PC-3 (cell line): ENCODE results near the gene ASIP.
"Not testable (repeated sequence)": the region's sequence is repeated elsewhere in the genome, so short reads cannot be mapped to it uniquely, and the experiment has no call there.

Experiments
- CTCF ChIP-seq: fragments of 300-600 bp; sonication (generic); conservative IDR thresholded peaks from 2 replicates; pipeline ENCODE4 v1.5.1; 2017; ENCODE audit warnings: antibody characterized with exemption, low read depth, mild to moderate bottlenecking, low read length
- EZH2 ChIP-seq: fragments of 300-600 bp; sonication (generic); IDR thresholded peaks from one replicate; pipeline ENCODE4 v1.6.1; 2017; ENCODE audit warnings: antibody characterized with exemption, mild to moderate bottlenecking, low read length; ENCODE audit not compliant: unreplicated experiment

DNA sequence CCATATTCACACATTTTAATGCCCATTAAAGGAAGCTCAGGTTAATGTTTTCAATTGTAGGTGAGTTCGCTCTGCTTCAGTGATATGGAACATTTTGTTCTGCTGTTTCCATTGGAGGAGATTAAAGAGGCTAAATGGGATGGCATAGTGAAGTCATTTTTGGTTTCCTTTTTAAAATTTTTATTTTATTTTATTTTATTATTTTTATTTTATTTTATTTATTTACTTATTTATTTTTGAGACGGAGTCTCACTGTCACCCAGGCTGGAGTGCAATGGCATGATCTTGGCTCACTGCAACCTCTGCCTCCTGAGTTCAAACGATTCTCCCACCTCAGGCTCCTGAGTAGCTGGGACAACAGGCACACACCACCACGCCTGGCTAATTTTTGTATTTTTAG lies 792 bp downstream of the ASIP start:
- not testable (repeated sequence) for TF ChIP-seq CTCF, EZH2
